MM.1S (cell line): ENCODE data around the gene CACNA1D.

Source experiments
- DNase-seq: peaks from one replicate; pipeline ENCODE4 v3.0.0-alpha.2; 2015
- H2AFZ ChIP-seq: fragments of 300-600 bp; sonication (generic); 2 replicates; pipeline ENCODE4 v1.6.0; 2016; ENCODE audit warnings: antibody characterized with exemption, low read length
- H3F3A ChIP-seq: fragments of 300-600 bp; sonication (generic); 2 replicates; pipeline ENCODE4 v1.6.1; 2016; ENCODE audit warnings: mild to moderate bottlenecking, antibody characterized with exemption, low read length, moderate library complexity, mixed read lengths; ENCODE audit not compliant: insufficient read depth
- H3K27ac ChIP-seq: fragments of 300-600 bp; sonication (generic); 2 replicates; pipeline ENCODE4 v1.5.1; 2016; ENCODE audit warnings: mild to moderate bottlenecking, low read length
- H3K27me3 ChIP-seq: fragments of 300-600 bp; sonication (generic); replicated peaks from 2 replicates; pipeline ENCODE4 v1.6.0; 2016; ENCODE audit warnings: low read length; ENCODE audit not compliant: insufficient read depth
- H3K36me3 ChIP-seq: fragments of 300-600 bp; sonication (generic); replicated peaks from 2 replicates; pipeline ENCODE4 v1.6.1; 2016; ENCODE audit warnings: mild to moderate bottlenecking, low read length, mixed read lengths; ENCODE audit not compliant: insufficient read depth
- H3K4me1 ChIP-seq: fragments of 300-600 bp; sonication (generic); 2 replicates; pipeline ENCODE4 v1.6.1; 2016; ENCODE audit warnings: low read length, mixed read lengths
- H3K4me2 ChIP-seq: fragments of 300-600 bp; sonication (generic); 2 replicates; pipeline ENCODE4 v1.6.0; 2016; ENCODE audit warnings: low read depth, low read length
- H3K4me3 ChIP-seq: fragments of 300-600 bp; sonication (generic); 2 replicates; pipeline ENCODE4 v1.5.1; 2016; ENCODE audit warnings: low read length, mixed read lengths
- H3K79me2 ChIP-seq: fragments of 300-600 bp; sonication (generic); 2 replicates; pipeline ENCODE4 v1.6.1; 2016; ENCODE audit warnings: mixed run types, low read length, mixed read lengths
- H3K9ac ChIP-seq: fragments of 300-600 bp; sonication (generic); 2 replicates; pipeline ENCODE4 v1.6.1; 2016; ENCODE audit warnings: low read length, mixed read lengths
- H3K9me2 ChIP-seq: fragments of 300-600 bp; sonication (generic); replicated peaks from 2 replicates; pipeline ENCODE4 v1.6.1; 2016; ENCODE audit warnings: mild to moderate bottlenecking, low read length, mixed read lengths; ENCODE audit not compliant: insufficient read depth
- H3K9me3 ChIP-seq: fragments of 300-600 bp; sonication (generic); replicated peaks from 2 replicates; pipeline ENCODE4 v1.6.1; 2016; ENCODE audit warnings: mild to moderate bottlenecking, low read length, mixed read lengths; ENCODE audit not compliant: insufficient read depth
- H4K20me1 ChIP-seq: fragments of 300-600 bp; sonication (generic); 2 replicates; pipeline ENCODE4 v1.6.1; 2016; ENCODE audit warnings: mild to moderate bottlenecking, low read length, moderate library complexity, mixed read lengths; ENCODE audit not compliant: insufficient read depth
- CTCF ChIP-seq: fragments of 300-600 bp; sonication (generic); IDR thresholded peaks from 2 replicates; pipeline ENCODE4 v1.5.1; 2016; ENCODE audit warnings: antibody characterized with exemption, low read length, mixed read lengths
- EZH2 ChIP-seq: fragments of 300-600 bp; sonication (generic); optimal IDR thresholded peaks from 2 replicates; pipeline ENCODE3; 2017; ENCODE audit warnings: low read depth, mild to moderate bottlenecking, antibody characterized with exemption, low read length, mixed read lengths
- EZH2phosphoT487 ChIP-seq: fragments of 300-600 bp; sonication (generic); IDR thresholded peaks from 2 replicates; pipeline ENCODE4 v1.6.1; 2018; ENCODE audit warnings: antibody characterized with exemption, low read length

Gene CACNA1D

GRCh38 chr3:53704363-53704725, 209.9 kb downstream of the CACNA1D start:
- Histone ChIP-seq H3K4me3 (no peak overlapping the region), H4K20me1 (no peaks in the 10 kb centered on the region), H3K27ac (peak overlapping the region; percentile 61; the same call in 1 of the 2 replicates), H3K9ac (no peak overlapping the region), H3K9me2 (no peaks in the 10 kb centered on the region), H3K36me3 (no peaks in the 10 kb centered on the region), H2AFZ (peak overlapping the region; percentile 42), H3K9me3 (no peaks in the 10 kb centered on the region), H3K79me2 (no peaks in the 10 kb centered on the region), H3F3A (peaks cover 16% of the 10 kb centered on the region), H3K27me3 (no peaks in the 10 kb centered on the region), H3K4me2 (no peak overlapping the region), H3K4me1 (peaks cover 47% of the 10 kb centered on the region)
- TF ChIP-seq CTCF: no peak
- no peak for TF ChIP-seq EZH2
- no peak for TF ChIP-seq EZH2phosphoT487
- peak; percentile 45 for DNase-seq

- Histone ChIP-seq H3K4me3 (no peak overlapping the region), H3K9me2 (no peaks in the 10 kb centered on the region), H3K4me2 (no peak overlapping the region), H3K79me2 (no peaks in the 10 kb centered on the region), H3K4me1 (peaks cover 49% of the 10 kb centered on the region), H3K9ac (no peak overlapping the region), H4K20me1 (no peaks in the 10 kb centered on the region), H3K27me3 (no peaks in the 10 kb centered on the region), H3K27ac (no peak overlapping the region), H3F3A (peaks cover 15% of the 10 kb centered on the region), H3K36me3 (no peaks in the 10 kb centered on the region), H3K9me3 (no peaks in the 10 kb centered on the region), H2AFZ (no peak overlapping the region)
- no peak for DNase-seq
- no peak for TF ChIP-seq EZH2phosphoT487
- no peak for TF ChIP-seq CTCF
- no peak for TF ChIP-seq EZH2
These were observed 210.8 kb downstream of the CACNA1D start for GRCh38 chr3:53705024-53705745.

- no peak overlapping the region for H3K9ac ChIP-seq
- H3K4me3 ChIP-seq: no peak overlapping the region
- no peak for DNase-seq
- H3K27ac ChIP-seq: no peak overlapping the region
- H3K4me2 ChIP-seq: no peak overlapping the region
- no peaks in the 10 kb centered on the region for H3K9me3 ChIP-seq
- H3K36me3 ChIP-seq: no peaks in the 10 kb centered on the region
- no peaks in the 10 kb centered on the region for H3K79me2 ChIP-seq
- H3K9me2 ChIP-seq: no peaks in the 10 kb centered on the region
- no peak for TF ChIP-seq EZH2phosphoT487
- TF ChIP-seq EZH2: no peak
- peaks cover 13% of the 10 kb centered on the region for H3F3A ChIP-seq
- H3K4me1 ChIP-seq: peaks cover 46% of the 10 kb centered on the region
- H2AFZ ChIP-seq: no peak overlapping the region
- no peaks in the 10 kb centered on the region for H3K27me3 ChIP-seq
- H4K20me1 ChIP-seq: no peaks in the 10 kb centered on the region
These were observed 211.4 kb downstream of the CACNA1D start for GRCh38 chr3:53705774-53706173.

- no peak overlapping the region for H3K4me2 ChIP-seq
These were observed 212.8 kb downstream of the CACNA1D start for GRCh38 chr3:53707222-53707621.

More at GRCh38 chr3:53707222-53707621, 212.8 kb downstream of the CACNA1D start:
- TF ChIP-seq EZH2phosphoT487 (no peak), CTCF (no peak), EZH2 (no peak)
- Histone ChIP-seq H3K79me2 (no peaks in the 10 kb centered on the region), H3K4me3 (no peak overlapping the region), H3K27me3 (no peaks in the 10 kb centered on the region), H3F3A (peaks cover 13% of the 10 kb centered on the region), H3K27ac (no peak overlapping the region), H3K4me1 (peaks cover 40% of the 10 kb centered on the region), H3K9ac (no peak overlapping the region), H3K9me2 (no peaks in the 10 kb centered on the region), H3K36me3 (no peaks in the 10 kb centered on the region), H3K9me3 (no peaks in the 10 kb centered on the region), H4K20me1 (no peaks in the 10 kb centered on the region), H2AFZ (no peak overlapping the region)
- DNase-seq: no peak
